Activated CD4-positive, CD25-positive, alpha-beta regulatory T cell treated with anti-CD3 and anti-CD28 coated beads, Interleukin-2, amount 50 U/mL, for 72 hours (primary cell): Measurements from ENCODE around the gene FAH.
A peak's percentile ranks its signal among the peaks of the same experiment; 100 is the strongest.
"Not testable (repeated sequence)": the region's sequence is repeated elsewhere in the genome, so short reads cannot be mapped to it uniquely, and the experiment has no call there.

Experiments
- DNase-seq: peaks from one replicate; pipeline ENCODE4 v3.0.0; 2021

Gene FAH

GRCh38 chr15:80152896-80153876, at the start of gene FAH:
Gene FAH, plus strand, starts transcription at chr15:80152999. Its CDS starts 56 bp downstream, at chr15:80153055.
- DNase-seq = peak; percentile 50

- no peak for DNase-seq
These were observed 47.6 kb upstream of the FAH start for GRCh38 chr15:80105193-80105592.

- DNase-seq = no peak
These were observed 47.2 kb upstream of the FAH start for GRCh38 chr15:80105595-80105994.

- DNase-seq = no peak
These were observed 46.7 kb upstream of the FAH start for GRCh38 chr15:80106051-80106450.

- no peak for DNase-seq
These were observed 45.6 kb upstream of the FAH start for GRCh38 chr15:80107204-80107603.

GRCh38 chr15:80107774-80108173, 45.0 kb upstream of the FAH start:
- no peak for DNase-seq

GRCh38 chr15:80109388-80109787, 43.4 kb upstream of the FAH start:
- no peak for DNase-seq

- DNase-seq = no peak
These were observed 41.9 kb upstream of the FAH start for GRCh38 chr15:80110920-80111319.

- DNase-seq = no peak
These were observed 38.7 kb upstream of the FAH start for GRCh38 chr15:80114114-80114513.

GRCh38 chr15:80115021-80115420, 37.8 kb upstream of the FAH start:
- DNase-seq = no peak

- no peak for DNase-seq
These were observed 33.8 kb upstream of the FAH start for GRCh38 chr15:80118956-80119355.

GRCh38 chr15:80120636-80121035, 32.2 kb upstream of the FAH start:
- no peak for DNase-seq

- no peak for DNase-seq
These were observed 31.3 kb upstream of the FAH start for GRCh38 chr15:80121546-80121945.

- no peak for DNase-seq
These were observed 29.8 kb upstream of the FAH start for GRCh38 chr15:80123034-80123433.

GRCh38 chr15:80127253-80127652, 25.5 kb upstream of the FAH start:
- not testable (repeated sequence) for DNase-seq

GRCh38 chr15:80127911-80128310, 24.9 kb upstream of the FAH start:
- DNase-seq = no peak

- DNase-seq = no peak
These were observed 20.4 kb upstream of the FAH start for GRCh38 chr15:80132382-80132781.

GRCh38 chr15:80136854-80137253, 15.9 kb upstream of the FAH start:
- DNase-seq = no peak

- no peak for DNase-seq
These were observed 13.8 kb upstream of the FAH start for GRCh38 chr15:80138961-80139360.

- no peak for DNase-seq
These were observed 11.9 kb upstream of the FAH start for GRCh38 chr15:80140909-80141308.

GRCh38 chr15:80141916-80142598, 10.7 kb upstream of the FAH start:
- no peak for DNase-seq

GRCh38 chr15:80142646-80143045, 10.2 kb upstream of the FAH start:
- no peak for DNase-seq

- no peak for DNase-seq
These were observed 1.7 kb upstream of the FAH start for GRCh38 chr15:80151148-80151547.

- DNase-seq = no peak
These were observed 1.2 kb upstream of the FAH start for GRCh38 chr15:80151576-80151975.
